GM19043 (cell line): ENCODE results near the gene ADAMTS2.

ENCODE experiments used
- ATAC-seq: cut with Tn5 transposase; IDR thresholded peaks from one replicate; pipeline ENCODE4 v1.9.1; 2021; ENCODE audit warnings: low read depth; ENCODE audit not compliant: unreplicated experiment

ADAMTS2 gene

DNA sequence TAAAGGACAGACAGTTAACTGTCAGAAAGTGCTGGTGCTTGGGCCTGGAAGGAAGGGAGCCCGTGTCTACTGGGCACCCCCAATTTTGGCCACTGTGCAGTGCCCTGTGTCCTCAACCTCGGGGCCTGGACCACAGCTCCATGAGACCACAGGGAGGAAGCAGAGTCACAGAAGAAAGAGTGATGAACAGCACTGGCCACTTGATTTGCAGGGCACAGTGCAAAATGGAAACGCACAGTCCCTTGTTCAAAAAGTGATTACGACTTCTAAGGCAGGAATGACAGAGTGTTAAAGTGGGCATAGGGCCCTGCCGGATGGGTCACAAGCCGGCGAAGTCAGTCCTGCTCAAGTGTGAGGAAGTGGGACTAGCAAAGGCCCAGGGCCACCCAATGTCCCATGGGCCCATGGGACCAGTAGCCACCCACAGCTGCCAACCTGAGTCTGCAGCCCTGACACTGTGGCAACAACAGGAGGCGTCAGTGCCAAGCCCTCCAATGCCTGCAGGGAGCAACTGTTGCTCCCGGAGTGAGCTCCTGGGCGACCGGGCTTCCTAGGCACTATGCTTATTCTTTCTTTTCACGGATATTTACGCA lies 85.4 kb downstream of the ADAMTS2 start:
- ATAC-seq = no peak

DNA sequence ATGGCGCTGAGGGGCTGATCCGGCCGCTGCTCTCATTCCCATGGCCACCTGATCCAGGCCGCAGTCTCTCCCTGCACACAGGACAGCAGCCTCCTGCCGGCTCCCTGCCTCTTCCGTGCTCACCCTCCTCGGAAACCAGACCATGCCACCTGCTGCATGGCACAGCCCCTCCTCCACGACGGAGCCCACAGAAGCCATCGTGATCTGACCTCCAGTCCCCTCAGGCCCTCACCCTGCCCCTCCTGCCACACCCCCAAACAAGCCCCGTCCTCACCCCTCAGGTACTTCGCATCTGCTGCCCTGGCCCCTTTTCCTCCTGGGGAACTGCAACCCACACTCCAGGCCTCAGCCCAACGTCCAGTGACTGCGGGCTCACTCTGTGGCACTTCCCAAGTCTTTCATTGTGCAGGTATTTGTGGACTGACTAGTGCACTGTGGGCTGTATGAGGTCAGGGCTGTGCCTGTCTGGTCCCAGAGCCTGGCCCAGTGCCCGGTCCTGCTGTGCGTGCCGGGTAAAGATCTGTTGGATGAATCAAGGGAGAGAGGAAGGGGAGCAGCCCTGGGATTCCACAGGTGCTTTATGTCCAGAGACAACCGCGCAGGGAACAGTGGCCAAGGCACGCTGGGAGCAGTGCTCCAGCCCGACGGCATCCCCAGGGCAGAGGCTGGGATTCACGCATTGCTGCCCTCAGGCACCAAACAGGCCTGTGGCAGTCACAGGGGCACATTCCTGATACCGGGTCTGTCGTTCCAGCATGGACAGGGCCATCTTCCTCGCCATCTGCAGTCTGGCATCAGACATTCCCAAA lies 86.1 kb downstream of the ADAMTS2 start:
- ATAC-seq = no peak

GRCh38 chr5:179258001-179258921 lies 87.0 kb downstream of the ADAMTS2 start:
- no peak for ATAC-seq

GRCh38 chr5:179257176-179257682 lies 88.0 kb downstream of the ADAMTS2 start:
- ATAC-seq = no peak

DNA sequence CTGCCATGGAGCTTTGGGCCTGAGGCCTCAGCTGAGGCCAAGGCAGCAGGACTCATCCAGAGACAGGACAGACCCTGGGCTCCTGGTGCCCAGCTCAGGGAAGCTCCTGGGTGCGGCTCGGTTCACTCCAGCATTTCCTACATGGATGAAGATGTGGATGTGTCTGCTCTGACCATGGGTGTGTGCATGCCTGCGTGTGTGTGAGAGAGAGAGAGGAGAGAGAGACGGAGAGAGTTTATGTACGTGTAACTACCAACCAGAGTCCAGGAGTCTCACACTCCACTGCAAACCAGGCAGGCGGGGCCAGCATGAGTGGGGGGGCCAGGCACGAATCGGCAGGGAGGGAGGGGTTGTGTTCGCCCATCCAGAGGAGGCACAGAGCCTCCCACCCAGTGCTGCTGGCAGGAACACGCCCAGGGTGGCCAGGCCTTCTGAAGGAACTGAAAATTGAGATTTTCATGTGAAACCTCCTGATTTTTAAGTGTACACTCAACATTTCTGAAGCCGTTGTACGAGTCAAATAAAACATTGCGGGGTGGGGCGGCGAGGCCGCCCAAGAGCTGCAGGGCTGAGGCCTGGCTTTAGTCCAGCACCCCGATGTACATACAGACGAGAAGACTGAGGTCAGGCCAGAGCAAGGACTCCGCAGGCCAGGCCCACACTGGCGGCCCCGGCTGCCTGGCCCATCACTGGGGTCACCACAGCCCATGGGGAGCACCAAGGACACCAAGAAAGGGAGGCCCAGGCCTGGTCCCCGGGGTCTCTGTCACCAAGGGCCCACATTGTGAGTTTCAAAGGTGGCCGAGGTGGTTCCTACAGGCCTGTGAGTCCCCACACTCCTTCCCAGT lies 88.7 kb downstream of the ADAMTS2 start:
- ATAC-seq = no peak

- ATAC-seq = no peak
Observed at GRCh38 chr5:179255527-179256327, 89.5 kb downstream of the ADAMTS2 start.

- no peak for ATAC-seq
Observed at GRCh38 chr5:179254638-179255271, 90.5 kb downstream of the ADAMTS2 start.

GRCh38 chr5:179253730-179254129 lies 91.5 kb downstream of the ADAMTS2 start:
- no peak for ATAC-seq

DNA sequence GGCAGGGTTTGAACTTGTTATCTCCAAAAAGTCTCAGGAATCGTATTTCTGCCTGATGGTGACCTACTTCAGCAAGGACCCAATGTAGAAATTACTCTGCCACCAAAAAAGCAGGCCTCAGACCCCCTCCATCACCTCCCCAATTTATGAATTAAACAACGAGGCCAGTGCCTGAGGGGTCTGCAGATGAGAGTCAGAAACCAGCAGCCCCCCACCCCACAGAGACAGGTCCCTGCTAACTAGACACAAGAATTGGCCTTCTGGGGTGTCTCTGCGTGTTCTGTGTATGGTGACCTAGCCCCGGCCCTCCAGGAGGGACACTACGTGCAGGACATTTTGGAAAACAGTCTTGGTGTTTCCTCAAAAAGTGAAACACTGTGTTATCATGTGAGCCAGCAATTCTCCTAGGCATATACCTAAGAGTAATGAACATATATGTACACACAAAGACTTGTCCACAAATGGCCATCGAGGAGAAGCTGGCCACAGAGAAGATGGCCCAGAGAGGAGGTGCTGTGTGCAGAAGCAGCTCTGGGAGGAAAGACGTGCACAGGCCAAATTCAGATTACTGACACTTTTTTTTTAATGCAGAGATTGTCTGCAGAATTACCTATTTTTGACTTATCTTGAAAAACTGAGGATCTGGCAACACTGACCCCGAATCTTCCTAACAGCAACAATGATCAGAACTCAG lies 93.8 kb downstream of the ADAMTS2 start:
- no peak for ATAC-seq

- no peak for ATAC-seq
Observed at GRCh38 chr5:179250561-179251225, 94.6 kb downstream of the ADAMTS2 start.

- no peak for ATAC-seq
Observed at GRCh38 chr5:179246227-179246626, 99.0 kb downstream of the ADAMTS2 start.

DNA sequence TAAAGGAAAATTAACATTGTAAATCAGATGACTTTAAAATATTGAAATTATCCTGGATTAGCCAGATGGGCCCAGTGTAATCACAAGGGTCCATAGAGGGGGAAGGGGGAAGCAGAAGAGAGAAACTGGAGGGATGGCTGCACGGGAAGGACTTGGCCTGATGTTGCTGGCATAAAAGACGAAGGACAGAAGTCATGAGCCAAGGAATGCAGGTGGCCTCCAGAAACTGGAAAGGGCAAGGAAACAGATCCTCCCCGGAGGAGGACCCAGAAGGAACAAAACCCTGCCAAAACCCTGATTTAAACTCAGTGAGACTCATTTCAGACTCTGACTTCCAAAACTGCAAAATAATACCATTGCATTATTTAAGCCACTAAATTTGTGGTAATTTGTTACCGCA lies 100.2 kb downstream of the ADAMTS2 start:
- no peak for ATAC-seq

DNA sequence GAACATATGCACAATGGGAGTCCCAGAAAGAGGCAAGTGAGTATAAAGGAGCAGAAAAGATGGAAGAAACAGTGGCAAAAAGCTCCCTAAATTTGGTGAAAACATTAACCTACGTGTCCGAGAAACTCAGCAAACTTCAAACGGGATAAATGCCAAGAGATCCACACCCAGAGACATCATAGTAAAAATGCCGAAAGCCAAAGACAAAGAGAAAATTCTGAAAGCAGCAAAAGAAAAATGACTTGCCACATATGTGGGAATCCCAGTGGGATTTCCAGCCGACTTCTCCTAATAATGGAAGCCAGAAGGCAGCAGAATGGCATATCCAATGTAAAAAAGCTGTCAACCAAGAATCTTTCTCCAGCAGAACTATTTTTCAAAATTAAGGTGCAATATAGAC lies 101.2 kb downstream of the ADAMTS2 start:
- ATAC-seq = no peak

DNA sequence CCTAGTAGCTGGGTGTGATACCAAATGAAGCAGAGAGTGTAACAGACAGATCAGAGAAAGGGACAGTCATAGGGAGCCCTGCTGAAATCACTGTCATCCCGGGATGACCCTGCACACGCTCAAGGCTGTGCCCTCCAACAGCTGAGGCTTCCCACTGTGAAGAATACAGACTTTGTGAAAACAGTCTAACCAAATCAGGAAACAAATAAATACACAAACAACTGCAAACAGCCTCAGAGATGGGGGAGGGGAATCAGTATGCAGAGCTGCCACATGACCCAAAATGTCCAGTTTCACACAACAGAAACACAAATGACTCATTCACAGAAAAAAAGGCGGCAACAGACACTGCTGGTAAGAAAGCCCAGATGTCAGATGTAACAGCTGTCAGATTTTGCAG lies 101.9 kb downstream of the ADAMTS2 start:
- no peak for ATAC-seq

- no peak for ATAC-seq
Observed at GRCh38 chr5:179242676-179243075, 102.6 kb downstream of the ADAMTS2 start.

GRCh38 chr5:179241764-179242370 lies 103.4 kb downstream of the ADAMTS2 start:
- no peak for ATAC-seq

- ATAC-seq = no peak
Observed at GRCh38 chr5:179241175-179241574, 104.1 kb downstream of the ADAMTS2 start.
